HFF-Myc (cell line): ENCODE results near the gene CLASP2.

ENCODE experiments used
- DNase-seq: peaks from one replicate; pipeline ENCODE4 v3.0.0-alpha.2; 2011; ENCODE audit warnings: low read depth; ENCODE audit errors: extremely low read depth
- H3K4me3 ChIP-seq: replicated peaks from 2 replicates; pipeline ENCODE4 v1.5.1; 2011; ENCODE audit warnings: low read depth, mild to moderate bottlenecking, control low read depth, low read length
- TF ChIP-seq, protein P1 (sequence below): IDR thresholded peaks from 2 replicates; pipeline ENCODE4 v1.5.1; 2012; ENCODE audit warnings: mild to moderate bottlenecking, low read depth, low read length, control low read depth; ENCODE audit errors: missing control alignments

Gene CLASP2

DNA sequence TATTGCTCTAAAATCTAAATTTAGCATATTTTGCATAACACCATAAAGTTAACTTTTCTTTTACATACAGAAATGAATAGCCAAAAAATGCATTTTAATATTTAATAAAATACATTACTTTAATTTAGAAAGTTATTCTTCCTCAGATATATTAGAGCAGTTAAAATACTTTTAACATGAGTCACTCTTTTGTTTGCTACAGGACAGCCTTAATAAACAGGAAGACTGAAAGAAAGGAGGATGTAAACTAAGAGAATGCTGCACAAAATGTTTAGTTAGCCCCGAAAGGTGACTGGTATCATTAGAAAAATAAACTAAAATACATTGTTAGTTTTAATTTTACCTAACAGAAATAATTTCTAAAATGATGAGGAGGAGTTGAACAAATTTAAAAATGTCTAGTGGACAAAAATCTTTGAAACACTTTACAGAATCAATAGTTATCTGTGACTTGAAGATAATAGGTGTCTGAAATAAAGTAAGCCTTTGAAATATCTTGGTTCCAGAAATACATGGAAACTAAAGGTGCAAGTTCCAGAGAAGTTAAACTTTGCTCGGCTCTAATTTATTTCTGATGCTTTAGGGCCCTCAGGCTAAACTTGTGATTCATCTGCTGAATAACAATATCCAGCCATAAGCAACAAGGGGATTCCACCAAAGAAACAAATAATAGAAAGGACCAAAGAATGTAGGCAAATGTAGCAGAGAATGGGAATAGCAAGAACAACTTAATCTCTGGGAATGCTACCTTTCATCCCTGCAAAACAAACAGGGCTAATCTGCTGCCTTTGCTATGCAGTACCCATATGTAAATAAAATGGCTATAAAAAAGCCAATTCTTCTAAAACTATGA lies 139.5 kb downstream of the CLASP2 start:
- no peak overlapping the region for H3K4me3 ChIP-seq
- DNase-seq, result peak; percentile 25
- TF ChIP-seq, protein P1, sequence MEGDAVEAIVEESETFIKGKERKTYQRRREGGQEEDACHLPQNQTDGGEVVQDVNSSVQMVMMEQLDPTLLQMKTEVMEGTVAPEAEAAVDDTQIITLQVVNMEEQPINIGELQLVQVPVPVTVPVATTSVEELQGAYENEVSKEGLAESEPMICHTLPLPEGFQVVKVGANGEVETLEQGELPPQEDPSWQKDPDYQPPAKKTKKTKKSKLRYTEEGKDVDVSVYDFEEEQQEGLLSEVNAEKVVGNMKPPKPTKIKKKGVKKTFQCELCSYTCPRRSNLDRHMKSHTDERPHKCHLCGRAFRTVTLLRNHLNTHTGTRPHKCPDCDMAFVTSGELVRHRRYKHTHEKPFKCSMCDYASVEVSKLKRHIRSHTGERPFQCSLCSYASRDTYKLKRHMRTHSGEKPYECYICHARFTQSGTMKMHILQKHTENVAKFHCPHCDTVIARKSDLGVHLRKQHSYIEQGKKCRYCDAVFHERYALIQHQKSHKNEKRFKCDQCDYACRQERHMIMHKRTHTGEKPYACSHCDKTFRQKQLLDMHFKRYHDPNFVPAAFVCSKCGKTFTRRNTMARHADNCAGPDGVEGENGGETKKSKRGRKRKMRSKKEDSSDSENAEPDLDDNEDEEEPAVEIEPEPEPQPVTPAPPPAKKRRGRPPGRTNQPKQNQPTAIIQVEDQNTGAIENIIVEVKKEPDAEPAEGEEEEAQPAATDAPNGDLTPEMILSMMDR, result no peak

DNA sequence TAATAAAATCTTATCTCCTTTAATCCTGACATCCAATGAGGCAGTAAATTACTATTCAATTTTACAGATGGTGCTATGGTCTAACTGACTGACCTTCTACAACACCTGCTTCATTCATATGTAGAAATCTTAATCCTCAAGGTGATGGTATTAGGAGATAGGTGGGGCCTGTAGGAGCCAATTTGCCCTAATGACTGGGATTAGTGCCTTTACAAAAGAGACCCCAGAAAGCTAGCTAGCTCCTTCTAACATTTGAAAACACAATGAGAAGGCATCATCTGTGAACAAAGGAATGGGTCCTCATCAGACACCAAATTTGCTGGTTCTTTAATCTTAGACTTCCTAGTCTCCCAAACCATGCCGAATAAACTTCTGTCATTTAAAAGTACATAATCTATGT lies 140.5 kb downstream of the CLASP2 start:
- no peak for DNase-seq
- H3K4me3 ChIP-seq, result no peak overlapping the region

DNA sequence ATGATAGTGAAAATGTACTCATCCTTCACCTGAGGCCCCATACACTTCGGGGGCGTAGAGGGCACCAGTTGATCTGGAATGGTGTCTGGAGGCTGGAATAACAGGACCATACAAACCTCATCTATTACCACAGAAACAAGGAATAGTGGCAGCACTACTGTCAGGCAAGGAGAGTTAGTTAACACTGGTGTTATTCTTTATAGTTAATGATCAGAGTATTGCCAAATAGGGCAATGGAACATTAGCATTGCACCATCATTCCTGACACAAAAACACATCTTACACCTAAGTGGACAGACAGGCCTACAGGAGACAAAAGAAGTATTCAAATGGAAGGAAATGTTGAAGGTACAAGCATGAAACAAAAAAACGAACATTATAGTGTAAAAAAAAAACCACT lies 140.9 kb downstream of the CLASP2 start:
- no peak for DNase-seq

More for the DNA sequence above, 140.5 kb downstream of the CLASP2 start:
- TF ChIP-seq, protein P1, result no peak

GRCh38 chr3:33575311-33575710 lies 142.7 kb downstream of the CLASP2 start:
- H3K4me3 ChIP-seq, result no peak overlapping the region
- DNase-seq, result no peak
- TF ChIP-seq, protein P1, result no peak

More for the DNA sequence above, 140.9 kb downstream of the CLASP2 start:
- TF ChIP-seq, protein P1, result no peak
- H3K4me3 ChIP-seq, result no peak overlapping the region

GRCh38 chr3:33557829-33558228 lies 160.2 kb downstream of the CLASP2 start:
- H3K4me3 ChIP-seq, result no peak overlapping the region
- no peak for DNase-seq
- TF ChIP-seq, protein P1, result no peak

- no peak overlapping the region for H3K4me3 ChIP-seq
- no peak for DNase-seq
- TF ChIP-seq, protein P1, result no peak
Observed at GRCh38 chr3:33557279-33557678, 160.8 kb downstream of the CLASP2 start.
